Keratinocyte (primary cell): ENCODE data around the gene AGAP1.

ENCODE experiments used
- CTCF ChIP-seq, 3 experiments: IDR thresholded peaks in 1 of 3; conservative IDR thresholded peaks in 1 of 3; optimal IDR thresholded peaks in 1 of 3; 2 replicates in 2 of 3; 3 replicates in 1 of 3; pipeline versions ENCODE3 to v1.5.1; 2011; ENCODE audit warnings: low read length in 3 of 3, mild to moderate bottlenecking in 3 of 3, moderate library complexity in 2 of 3, control low read depth in 1 of 3, inconsistent platforms in 1 of 3; ENCODE audit not compliant: insufficient read depth in 2 of 3; ENCODE audit errors: extremely low read depth in 1 of 3
- EZH2 ChIP-seq: IDR thresholded peaks from one replicate; pipeline ENCODE4 v1.6.1; 2012; ENCODE audit warnings: inconsistent platforms, mild to moderate bottlenecking, low read length, moderate library complexity

- TF ChIP-seq CTCF (optimal IDR thresholded peaks at IDR 0.05 in 1 of 3, IDR thresholded peaks at IDR 0.05 in 1 of 3, conservative IDR thresholded peaks at IDR 0.05 in 1 of 3; ENCODE audit: extremely low read depth in 1 of 3, insufficient read depth in 2 of 3, low read length in 3 of 3) (no peak), EZH2 (no peak)
Measured at GRCh38 chr2:235471186-235471747, 22.6 kb upstream of the AGAP1 start.
